ENCODE data around the gene CTR9.

CTR9 gene

DNA sequence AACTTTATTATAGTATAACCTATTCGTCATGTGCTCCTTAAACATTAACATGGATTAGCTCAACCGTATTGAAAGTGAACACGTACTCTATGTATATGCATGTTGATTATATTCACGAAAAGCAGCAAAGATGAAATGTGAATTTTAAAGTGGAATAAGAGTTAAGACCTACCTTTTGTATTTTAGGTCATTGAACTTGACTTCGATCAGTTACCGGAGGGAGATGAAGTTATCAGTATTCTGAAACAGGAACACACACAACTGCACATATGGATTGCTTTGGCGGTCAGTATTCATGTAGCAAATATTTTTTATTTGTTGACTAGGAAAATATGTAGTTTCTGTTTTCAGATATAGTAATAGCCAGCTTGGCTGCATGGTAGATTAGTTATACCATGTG is 1.4 kb downstream of the CTR9 start:
- peaks cover 28% of the 10 kb centered on the region for H3K4me1 Mint-ChIP-seq (ENCODE audit: low read depth)
- peaks cover 29% of the 10 kb centered on the region for H3K36me3 Mint-ChIP-seq (ENCODE audit: low read depth)
- no peak for DNase-seq (ENCODE audit: low spot score)
- peak overlapping the region; percentile 96 for H3K4me3 Mint-ChIP-seq
- no peaks in the 10 kb centered on the region for H3K27me3 Mint-ChIP-seq (ENCODE audit: low read depth)
- no peak overlapping the region for H3K27ac Mint-ChIP-seq
- H3K9me3 Mint-ChIP-seq: no peaks in the 10 kb centered on the region

DNA sequence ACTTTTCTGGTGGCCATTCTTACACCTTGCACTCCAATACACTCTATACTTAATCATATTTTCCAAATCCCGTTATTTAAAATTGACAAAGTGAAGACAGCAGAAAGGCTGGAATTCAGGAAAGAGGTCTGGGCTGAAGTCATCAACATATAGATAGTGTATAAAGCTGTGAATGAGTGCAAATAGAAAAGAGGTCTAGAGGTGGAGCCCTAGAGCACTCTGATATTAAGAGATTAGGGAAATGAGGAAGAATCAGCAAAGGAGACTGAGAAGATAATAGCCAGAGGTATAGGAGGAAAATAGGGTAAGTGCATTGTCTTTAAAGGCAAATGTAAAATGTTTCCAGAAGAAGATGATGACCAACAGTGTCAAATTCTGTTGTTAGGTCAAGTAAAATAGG is 7.9 kb downstream of the CTR9 start:
- no peak for DNase-seq (ENCODE audit: low spot score)
- H3K36me3 Mint-ChIP-seq (ENCODE audit: low read depth): peaks cover 37% of the 10 kb centered on the region
- no peaks in the 10 kb centered on the region for H3K9me3 Mint-ChIP-seq
- H3K27me3 Mint-ChIP-seq (ENCODE audit: low read depth): no peaks in the 10 kb centered on the region
- no peak overlapping the region for H3K27ac Mint-ChIP-seq
- H3K4me1 Mint-ChIP-seq (ENCODE audit: low read depth): peaks cover 6% of the 10 kb centered on the region
- no peak overlapping the region for H3K4me3 Mint-ChIP-seq

DNA sequence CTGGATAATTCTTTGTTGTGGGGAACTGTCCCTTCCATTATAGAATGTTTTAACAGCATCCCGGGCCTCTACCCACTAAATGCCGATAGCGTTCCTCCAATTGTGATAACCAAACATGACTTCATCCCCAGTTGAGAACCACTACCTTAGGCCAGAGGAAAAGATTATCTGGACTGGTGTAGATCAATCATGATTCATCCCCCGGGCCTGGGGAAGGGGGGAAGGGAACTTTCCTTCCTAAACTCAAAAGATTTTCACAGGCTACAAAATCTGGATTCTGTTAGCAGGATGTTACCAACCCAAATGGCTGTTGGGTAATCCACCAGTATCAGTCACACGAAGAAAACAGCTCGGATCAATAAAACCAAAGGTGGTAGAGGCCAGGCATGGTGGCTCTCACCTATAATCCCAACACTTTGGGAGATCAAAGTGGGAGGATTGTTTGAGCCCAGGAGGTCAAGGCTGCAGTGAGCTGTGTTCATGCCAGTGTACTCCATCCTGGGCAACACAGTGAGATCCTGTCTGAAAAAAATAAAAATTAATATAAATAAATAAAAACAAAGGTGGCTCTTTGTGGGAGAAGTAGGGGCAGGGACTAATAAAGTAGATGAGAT is 10.1 kb downstream of the CTR9 start:
- peaks cover 6% of the 10 kb centered on the region for H3K4me1 Mint-ChIP-seq (ENCODE audit: low read depth)
- H3K27me3 Mint-ChIP-seq (ENCODE audit: low read depth): no peaks in the 10 kb centered on the region
- H3K9me3 Mint-ChIP-seq: no peaks in the 10 kb centered on the region
- H3K36me3 Mint-ChIP-seq (ENCODE audit: low read depth): peaks cover 43% of the 10 kb centered on the region
- H3K27ac Mint-ChIP-seq: no peak overlapping the region
- no peak overlapping the region for H3K4me3 Mint-ChIP-seq
- DNase-seq (ENCODE audit: low spot score): no peak

DNA sequence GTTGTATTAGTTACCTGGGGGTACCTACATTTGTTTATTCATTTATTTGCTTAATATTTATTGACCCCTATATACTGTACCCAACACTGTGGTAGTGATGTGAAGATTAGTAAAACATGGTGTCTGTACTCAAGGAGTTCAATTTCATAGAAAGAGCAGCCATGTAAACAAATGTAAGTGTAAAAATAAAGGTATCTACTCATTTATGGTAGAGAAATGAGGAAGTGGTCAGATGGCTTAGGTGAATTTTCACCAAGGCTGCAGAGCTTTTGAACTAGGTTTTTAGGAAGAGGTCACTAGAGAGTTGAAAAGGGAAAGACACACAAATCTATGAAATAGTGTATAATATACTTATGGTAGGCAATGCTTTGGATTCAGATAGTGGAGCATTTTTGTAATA is 11.1 kb downstream of the CTR9 start:
- H3K9me3 Mint-ChIP-seq: no peaks in the 10 kb centered on the region
- H3K27me3 Mint-ChIP-seq (ENCODE audit: low read depth): no peaks in the 10 kb centered on the region
- H3K36me3 Mint-ChIP-seq (ENCODE audit: low read depth): peaks cover 43% of the 10 kb centered on the region
- no peak for DNase-seq (ENCODE audit: low spot score)
- peaks cover 6% of the 10 kb centered on the region for H3K4me1 Mint-ChIP-seq (ENCODE audit: low read depth)
- H3K27ac Mint-ChIP-seq: no peak overlapping the region
- H3K4me3 Mint-ChIP-seq: no peak overlapping the region

DNA sequence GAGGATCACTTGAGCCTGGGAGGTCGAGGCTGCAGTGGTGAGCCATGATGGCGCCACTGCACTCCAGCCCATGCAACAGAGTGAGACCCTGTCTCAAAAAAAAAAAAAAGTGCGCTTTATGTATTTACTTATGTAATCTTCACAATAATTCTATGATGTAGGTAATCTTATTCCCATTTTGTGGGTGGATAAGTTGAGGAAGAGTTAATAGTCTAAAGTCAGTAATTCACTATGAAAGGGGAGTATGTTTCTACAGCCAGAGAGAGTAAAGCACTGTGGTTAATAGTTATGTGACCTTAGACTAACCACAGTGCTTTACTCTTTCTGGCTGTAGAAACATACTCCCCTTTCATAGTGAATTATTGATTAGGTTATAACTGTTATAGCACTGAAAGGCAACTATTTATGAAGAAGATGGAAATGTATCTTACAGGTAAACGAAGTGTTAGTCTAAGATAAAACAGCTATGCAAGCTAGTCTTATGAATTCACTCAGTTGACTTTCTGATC is 11.9 kb downstream of the CTR9 start:
- Mint-ChIP-seq H3K36me3 (ENCODE audit: low read depth) (peaks cover 42% of the 10 kb centered on the region), H3K27ac (no peak overlapping the region), H3K4me1 (ENCODE audit: low read depth) (peaks cover 6% of the 10 kb centered on the region), H3K9me3 (no peaks in the 10 kb centered on the region), H3K4me3 (no peak overlapping the region), H3K27me3 (ENCODE audit: low read depth) (no peaks in the 10 kb centered on the region)
- no peak for DNase-seq (ENCODE audit: low spot score)

DNA sequence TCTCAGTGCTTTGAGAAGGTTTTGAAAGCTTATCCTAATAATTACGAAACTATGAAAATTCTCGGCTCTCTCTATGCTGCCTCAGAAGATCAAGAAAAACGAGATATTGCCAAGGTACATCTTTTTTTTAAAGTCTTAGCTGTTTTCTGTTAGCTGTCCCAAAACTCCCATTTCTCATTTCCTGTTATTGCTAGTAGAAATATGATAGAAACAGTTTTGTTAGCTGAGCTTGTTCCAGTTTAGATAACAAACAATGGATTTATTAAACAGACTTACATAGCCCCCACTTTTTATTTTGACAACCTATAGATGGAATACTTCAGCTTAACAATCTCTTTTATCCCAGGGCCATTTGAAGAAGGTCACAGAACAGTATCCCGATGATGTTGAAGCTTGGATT is 12.7 kb downstream of the CTR9 start:
- Mint-ChIP-seq H3K4me3 (no peak overlapping the region), H3K36me3 (ENCODE audit: low read depth) (peaks cover 43% of the 10 kb centered on the region), H3K4me1 (ENCODE audit: low read depth) (peaks cover 6% of the 10 kb centered on the region), H3K27me3 (ENCODE audit: low read depth) (no peaks in the 10 kb centered on the region), H3K27ac (no peak overlapping the region), H3K9me3 (no peaks in the 10 kb centered on the region)
- no peak for DNase-seq (ENCODE audit: low spot score)

DNA sequence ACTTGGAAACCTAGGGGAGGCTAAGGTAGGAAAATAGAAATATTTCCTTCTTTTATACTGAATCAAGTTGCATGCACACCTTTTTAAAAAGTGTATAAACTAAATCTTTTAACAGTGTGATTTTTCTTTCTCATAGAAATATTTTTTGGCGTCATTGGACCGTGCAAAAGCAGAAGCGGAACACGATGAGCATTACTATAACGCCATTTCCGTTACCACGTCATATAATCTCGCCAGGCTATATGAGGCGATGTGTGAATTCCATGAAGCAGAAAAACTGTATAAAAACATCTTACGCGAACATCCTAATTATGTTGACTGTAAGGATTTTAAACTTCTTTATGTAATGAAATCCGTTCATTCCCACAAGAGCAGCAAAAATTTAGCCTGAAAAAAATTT is 13.4 kb downstream of the CTR9 start:
- H3K9me3 Mint-ChIP-seq: no peaks in the 10 kb centered on the region

DNA sequence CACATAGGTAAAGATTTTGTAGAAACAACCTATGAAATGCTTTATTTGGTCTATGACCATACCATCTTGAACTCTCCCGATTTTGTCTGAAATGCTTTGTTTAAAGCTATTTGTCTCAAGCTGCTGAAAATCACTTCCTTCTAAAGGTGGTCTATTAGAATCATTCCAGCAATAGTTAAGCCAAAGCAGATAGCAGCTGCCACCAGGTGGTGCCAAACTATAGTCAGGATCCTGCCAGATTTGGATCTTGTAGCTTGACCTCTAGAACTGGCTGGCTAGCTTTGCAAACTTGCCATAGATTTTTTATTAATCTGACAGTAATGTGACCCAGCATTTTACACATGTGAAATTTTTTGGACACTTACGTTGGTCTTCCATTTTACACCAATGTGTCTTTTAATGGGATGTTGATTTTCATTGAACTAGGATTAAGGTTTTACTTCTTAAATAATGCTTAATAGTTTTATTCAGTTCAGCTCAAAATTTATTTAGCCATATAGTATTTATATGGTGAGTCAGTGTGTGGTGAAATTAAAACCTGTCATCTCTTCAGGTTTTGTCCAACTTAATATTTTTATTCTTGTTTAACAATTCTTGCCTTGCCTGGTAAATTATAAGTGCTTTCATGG is 19.7 kb downstream of the CTR9 start:
- Mint-ChIP-seq H3K4me1 (ENCODE audit: low read depth) (peaks cover 1% of the 10 kb centered on the region), H3K36me3 (ENCODE audit: low read depth) (peaks cover 61% of the 10 kb centered on the region)

More for the DNA sequence above, 13.4 kb downstream of the CTR9 start:
- peaks cover 6% of the 10 kb centered on the region for H3K4me1 Mint-ChIP-seq (ENCODE audit: low read depth)
- H3K27ac Mint-ChIP-seq: no peak overlapping the region
- peaks cover 48% of the 10 kb centered on the region for H3K36me3 Mint-ChIP-seq (ENCODE audit: low read depth)
- no peaks in the 10 kb centered on the region for H3K27me3 Mint-ChIP-seq (ENCODE audit: low read depth)
- DNase-seq (ENCODE audit: low spot score): no peak
- H3K4me3 Mint-ChIP-seq: no peak overlapping the region

DNA sequence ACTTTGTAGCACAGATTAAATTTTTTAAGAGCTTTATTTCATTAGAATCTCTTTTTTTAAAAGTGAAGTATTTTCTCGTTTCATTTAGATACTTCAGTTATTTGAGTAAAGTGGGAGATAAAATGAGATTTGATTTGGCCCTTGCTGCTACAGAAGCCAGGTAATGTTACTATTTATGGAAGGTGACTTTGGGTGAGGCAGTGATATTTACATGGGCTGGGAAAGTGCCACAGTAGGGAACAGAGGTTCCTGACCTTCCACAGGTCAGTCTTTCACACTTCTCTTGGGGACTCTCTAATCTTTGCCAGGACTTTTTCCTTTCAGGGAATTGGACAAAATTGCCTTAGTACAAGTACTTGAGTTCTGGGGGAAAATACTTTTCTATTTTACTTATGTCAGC is 20.4 kb downstream of the CTR9 start:
- Mint-ChIP-seq H3K36me3 (ENCODE audit: low read depth) (peaks cover 60% of the 10 kb centered on the region), H3K4me3 (no peak overlapping the region), H3K4me1 (ENCODE audit: low read depth) (peaks cover 1% of the 10 kb centered on the region), H3K27ac (no peak overlapping the region), H3K9me3 (no peaks in the 10 kb centered on the region), H3K27me3 (ENCODE audit: low read depth) (no peaks in the 10 kb centered on the region)
- DNase-seq (ENCODE audit: low spot score): no peak

More for the DNA sequence above, 19.7 kb downstream of the CTR9 start:
- Mint-ChIP-seq H3K27me3 (ENCODE audit: low read depth) (no peaks in the 10 kb centered on the region), H3K27ac (no peak overlapping the region), H3K4me3 (no peak overlapping the region), H3K9me3 (no peaks in the 10 kb centered on the region)
- no peak for DNase-seq (ENCODE audit: low spot score)

DNA sequence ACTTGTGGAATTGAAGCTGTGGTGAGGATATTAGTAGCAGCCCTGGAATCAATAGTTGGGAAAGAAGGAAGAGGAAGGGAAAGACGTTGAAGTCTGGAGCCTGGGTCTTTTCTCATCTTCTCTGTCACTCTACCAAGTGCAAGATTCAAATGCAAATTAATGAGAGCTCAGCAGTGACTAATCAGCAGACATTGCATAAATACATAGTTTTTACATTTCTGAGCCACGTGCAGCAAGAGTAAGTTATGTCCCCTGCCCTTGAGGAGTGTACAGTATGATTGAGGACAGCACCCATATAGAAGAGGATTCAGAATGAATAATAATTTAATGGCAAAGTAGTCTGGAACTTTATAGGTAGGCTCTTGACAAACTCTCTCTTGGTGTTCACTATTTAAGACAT is 23.8 kb downstream of the CTR9 start:
- Mint-ChIP-seq H3K4me1 (ENCODE audit: low read depth) (peaks cover 1% of the 10 kb centered on the region), H3K27ac (no peak overlapping the region), H3K27me3 (ENCODE audit: low read depth) (no peaks in the 10 kb centered on the region)

DNA sequence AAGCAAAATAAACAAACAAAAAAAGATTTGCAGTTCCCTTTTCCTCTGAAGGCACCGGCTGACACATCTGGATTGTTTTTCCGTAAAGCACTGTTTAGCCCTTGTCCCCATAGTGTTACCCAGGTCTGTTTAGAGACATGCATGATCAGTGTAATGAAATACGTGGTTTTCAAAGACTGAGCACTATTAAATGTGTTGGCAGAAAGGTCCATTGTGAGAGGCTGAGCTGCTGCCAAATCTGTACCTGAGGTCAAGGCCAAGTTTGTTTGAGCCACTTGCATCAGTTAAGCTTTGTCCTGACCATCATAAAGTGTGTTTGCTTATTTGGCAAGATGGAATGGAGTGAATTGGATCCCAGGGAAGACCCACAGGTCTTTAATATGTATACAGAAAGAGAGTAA is 26.3 kb downstream of the CTR9 start:
- no peak overlapping the region for H3K4me3 Mint-ChIP-seq
- H3K36me3 Mint-ChIP-seq (ENCODE audit: low read depth): peaks cover 51% of the 10 kb centered on the region
- H3K27ac Mint-ChIP-seq: no peak overlapping the region
- no peaks in the 10 kb centered on the region for H3K4me1 Mint-ChIP-seq (ENCODE audit: low read depth)
- DNase-seq (ENCODE audit: low spot score): no peak
- no peaks in the 10 kb centered on the region for H3K9me3 Mint-ChIP-seq
- no peaks in the 10 kb centered on the region for H3K27me3 Mint-ChIP-seq (ENCODE audit: low read depth)

More for the DNA sequence above, 23.8 kb downstream of the CTR9 start:
- Mint-ChIP-seq H3K36me3 (ENCODE audit: low read depth) (peaks cover 67% of the 10 kb centered on the region), H3K9me3 (no peaks in the 10 kb centered on the region), H3K4me3 (no peak overlapping the region)
- no peak for DNase-seq (ENCODE audit: low spot score)

DNA sequence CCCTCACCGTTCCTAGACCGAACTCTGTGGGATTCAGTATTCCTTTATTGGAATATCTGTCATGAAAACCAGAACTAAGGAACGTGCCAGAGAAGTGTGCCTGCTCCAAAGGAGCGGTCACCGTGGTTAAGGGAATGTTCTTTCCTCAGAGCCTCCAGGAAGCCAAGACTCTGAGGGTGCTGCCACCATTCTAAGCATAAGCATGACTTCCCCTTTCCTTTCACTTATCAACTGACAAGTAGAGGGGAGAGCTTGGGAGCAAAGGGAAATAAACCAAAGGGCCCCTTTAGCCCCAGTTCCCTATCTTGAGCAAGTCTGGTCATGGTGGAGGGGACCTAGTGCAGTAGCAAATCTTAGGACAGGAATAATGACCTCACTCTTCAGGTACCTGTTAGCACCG is 26.8 kb downstream of the CTR9 start:
- H3K27ac Mint-ChIP-seq: no peak overlapping the region
- no peaks in the 10 kb centered on the region for H3K4me1 Mint-ChIP-seq (ENCODE audit: low read depth)
- H3K27me3 Mint-ChIP-seq (ENCODE audit: low read depth): no peaks in the 10 kb centered on the region
- no peak for DNase-seq (ENCODE audit: low spot score)
- no peaks in the 10 kb centered on the region for H3K9me3 Mint-ChIP-seq
- peaks cover 51% of the 10 kb centered on the region for H3K36me3 Mint-ChIP-seq (ENCODE audit: low read depth)
- no peak overlapping the region for H3K4me3 Mint-ChIP-seq

DNA sequence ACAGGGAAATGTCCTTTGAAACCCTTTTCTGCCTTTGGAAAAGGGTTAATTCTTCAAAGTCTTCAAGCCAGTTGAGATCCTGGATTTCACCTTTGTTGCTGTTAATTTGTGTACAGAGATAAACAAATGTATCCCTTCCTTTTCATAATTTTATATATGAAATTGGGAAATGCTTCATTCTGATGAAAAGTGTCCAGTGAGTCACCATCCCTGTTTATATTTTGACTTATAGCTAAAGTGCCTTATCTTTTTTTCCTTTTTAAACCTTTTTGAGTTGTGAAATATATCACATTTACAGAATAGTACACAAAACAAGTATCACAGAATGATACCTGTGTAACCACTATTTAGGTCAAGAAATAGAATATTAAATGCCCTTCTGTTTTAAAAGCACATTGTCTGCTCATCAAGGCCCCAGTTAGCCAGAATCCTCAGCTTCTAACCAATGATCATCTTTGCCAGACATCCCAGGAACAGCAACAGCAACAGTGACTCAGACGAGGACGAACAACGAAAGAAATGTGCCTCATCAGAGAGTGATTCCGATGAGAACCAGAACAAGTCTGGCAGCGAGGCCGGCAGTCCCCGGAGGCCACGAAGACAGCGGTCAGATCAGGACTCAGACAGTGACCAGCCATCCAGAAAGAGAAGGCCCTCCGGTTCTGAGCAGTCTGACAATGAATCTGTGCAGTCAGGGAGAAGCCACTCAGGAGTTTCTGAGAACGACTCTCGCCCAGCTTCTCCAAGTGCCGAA is 27.3 kb downstream of the CTR9 start:
- H3K36me3 Mint-ChIP-seq (ENCODE audit: low read depth): peaks cover 45% of the 10 kb centered on the region
- no peak overlapping the region for H3K27ac Mint-ChIP-seq
- H3K27me3 Mint-ChIP-seq (ENCODE audit: low read depth): no peaks in the 10 kb centered on the region
- no peak for DNase-seq (ENCODE audit: low spot score)
- H3K4me3 Mint-ChIP-seq: no peak overlapping the region
- no peaks in the 10 kb centered on the region for H3K9me3 Mint-ChIP-seq
- H3K4me1 Mint-ChIP-seq (ENCODE audit: low read depth): no peaks in the 10 kb centered on the region

DNA sequence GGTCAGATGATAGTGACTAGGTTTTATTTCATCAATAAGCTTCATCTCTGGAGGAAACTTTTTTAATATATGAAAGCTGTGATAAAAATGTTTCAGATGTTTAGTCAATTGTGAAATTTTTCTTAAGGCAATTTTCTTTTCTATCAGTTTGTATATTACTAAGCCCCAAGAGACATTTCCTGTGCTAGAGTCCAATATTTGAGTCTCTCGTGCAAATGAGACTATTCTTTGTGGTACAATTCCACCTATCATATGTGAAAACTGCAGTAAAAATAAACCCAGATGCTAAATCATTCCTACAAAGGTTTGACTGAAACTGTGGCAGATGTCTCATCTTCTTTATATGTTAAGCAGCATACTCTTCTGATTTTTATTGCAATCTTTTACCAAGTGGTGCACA is 28.0 kb downstream of the CTR9 start:
- DNase-seq (ENCODE audit: low spot score): no peak
- Mint-ChIP-seq H3K27ac (no peak overlapping the region), H3K9me3 (no peaks in the 10 kb centered on the region), H3K4me1 (ENCODE audit: low read depth) (no peaks in the 10 kb centered on the region), H3K36me3 (ENCODE audit: low read depth) (peaks cover 40% of the 10 kb centered on the region), H3K27me3 (ENCODE audit: low read depth) (no peaks in the 10 kb centered on the region), H3K4me3 (no peak overlapping the region)
